Kidney (tissue), 22 donors: ENCODE results near the gene PANK4. TPM values are rescaled to one million over a fixed set of nuclear protein-coding genes. Genes with fewer than 3 reads are reported as not detected.
A peak's percentile ranks its signal among the peaks of the same experiment; 100 is the strongest.

ENCODE experiments used
- DNase-seq, 5 donors: peaks; one replicate each; pipeline ENCODE4 v3.0.0-alpha.2; 2013 to 2020
- FAIRE-seq: peaks from 2 replicates; lab custom pipeline; 2012; peaks lifted over from hg19 to GRCh38; lab: Jason Lieb, UNC
- H3K27ac ChIP-seq, 2 donors: one replicate each; pipeline ENCODE4 v1.7.0; 2013; ENCODE audit warnings: low read depth in 2 of 2, low read length in 2 of 2, inconsistent platforms in 1 of 2
- H3K27me3 ChIP-seq: one replicate; pipeline ENCODE4 v1.7.1; 2013; ENCODE audit warnings: low read length, inconsistent platforms; ENCODE audit not compliant: control insufficient read depth, insufficient read depth
- H3K36me3 ChIP-seq, 3 donors: one replicate each; pipeline versions ENCODE4 v1.7.0 to v1.7.1; 2013; ENCODE audit warnings: low read length in 3 of 3, control low read depth in 1 of 3, inconsistent platforms in 1 of 3; ENCODE audit not compliant: insufficient read depth in 3 of 3, control insufficient read depth in 2 of 3
- H3K4me1 ChIP-seq, 3 donors: one replicate each; pipeline versions ENCODE4 v1.7.0 to v1.7.1; 2013; ENCODE audit warnings: low read length in 3 of 3, inconsistent platforms in 1 of 3, low read depth in 1 of 3; ENCODE audit not compliant: control insufficient read depth in 2 of 3, insufficient read depth in 2 of 3
- H3K4me3 ChIP-seq, 3 donors: one replicate each; pipeline versions ENCODE4 v1.7.0 to v1.8.1; 2013; ENCODE audit warnings: low read length in 3 of 3, control low read depth in 1 of 3, inconsistent platforms in 1 of 3
- H3K9ac ChIP-seq, 3 donors: one replicate each; pipeline versions ENCODE4 v1.7.0 to v1.7.1; 2013; ENCODE audit warnings: low read length in 3 of 3, control low read depth in 1 of 3, inconsistent platforms in 1 of 3
- H3K9me3 ChIP-seq, 3 donors: one replicate each; pipeline versions ENCODE4 v1.7.0 to v1.7.1; 2013; ENCODE audit warnings: low read length in 3 of 3, control low read depth in 1 of 3, inconsistent platforms in 1 of 3; ENCODE audit not compliant: control insufficient read depth in 2 of 3, insufficient read depth in 1 of 3
- CTCF ChIP-seq: IDR thresholded peaks from 3 replicates; pipeline ENCODE4 v1.5.1; 2012; ENCODE audit warnings: mild to moderate bottlenecking, moderate library complexity, borderline replicate concordance; ENCODE audit not compliant: insufficient read depth; ENCODE audit errors: extremely low read depth
- intact Hi-C: fragments of 100-400 bp; cut with DNase I; formaldehyde crosslinking; loops from one replicate; pipeline ENCODE4 v1.11.1; 2022
- long read RNA-seq, 10 donors: library from polyadenylated mRNA in 1 of 10; unstranded in 1 of 10; transcript quantifications; one replicate each; pipeline ENCODE4 v2.0.0 and lab custom pipeline, GENCODE V29; 2021 to 2026
- polyA plus RNA-seq: library from polyadenylated mRNA; stranded (reverse); fragments of 350-450 nt; fragmentation: Illumina TruSeq; extraction: RNeasy Lipid Tissue Mini Kit (QIAGEN cat#74804); gene quantifications from one replicate; pipeline ENCODE4 v1.2.3, GENCODE V29; 2014; ENCODE audit warnings: low read depth, low replicate concordance; ENCODE audit not compliant: insufficient read depth
- total RNA-seq: library from RNA; stranded (reverse); fragmentation: NEBNext Ultra II Directional; extraction: Animal tissue kit (Norgen Biotek cat#: 25700); gene quantifications from one replicate; pipeline ENCODE4 v1.2.1, GENCODE V29; 2021
- donor health status: control.
- donor health status: control.
- donor health status: control.
- donor health status: control.
- donor health status: control.
- donor health status: DM: yes; HTN: yes; CAD: no.
- donor health status: Normal renal cell carcinoma (clear cell type).

Gene PANK4
- total RNA-seq: 33.7 TPM
- 13.3 TPM for polyA plus RNA-seq
- long read RNA-seq, donor 1, partial matches to known transcripts: 0 of 2 reads
- long read RNA-seq, donor 1, other reads (novel, unspliced or antisense): 0 of 2 reads
- long read RNA-seq, donor 2, transcript PANK4-201 (19 exons, 2,677 nt): major isoform, 5 of 11 reads
- long read RNA-seq, donor 2, partial matches to known transcripts: 6 of 11 reads
- long read RNA-seq, donor 2, other reads (novel, unspliced or antisense): 0 of 11 reads
- long read RNA-seq, donor 3, partial matches to known transcripts: 0 of 1 reads
- long read RNA-seq, donor 3, other reads (novel, unspliced or antisense): 0 of 1 reads
- long read RNA-seq, donor 4, transcript PANK4-201 (19 exons, 2,677 nt): major isoform, 7 of 8 reads
- long read RNA-seq, donor 4, partial matches to known transcripts: 0 of 8 reads
- long read RNA-seq, donor 4, other reads (novel, unspliced or antisense): 0 of 8 reads
- long read RNA-seq, donor 5: 0 reads
- long read RNA-seq, donor 6, partial matches to known transcripts: 0 of 1 reads
- long read RNA-seq, donor 6, other reads (novel, unspliced or antisense): 0 of 1 reads
- long read RNA-seq, donor 7, transcript PANK4-201 (19 exons, 2,677 nt): major isoform, 8 of 33 reads
- long read RNA-seq, donor 7, partial matches to known transcripts: 7 of 33 reads
- long read RNA-seq, donor 7, other reads (novel, unspliced or antisense): 18 of 33 reads
- long read RNA-seq, donor 8, partial matches to known transcripts: 0 of 3 reads
- long read RNA-seq, donor 8, other reads (novel, unspliced or antisense): 0 of 3 reads
- long read RNA-seq, donor 9: 0 reads
- long read RNA-seq, donor 10, partial matches to known transcripts: 0 of 1 reads
- long read RNA-seq, donor 10, other reads (novel, unspliced or antisense): 0 of 1 reads

- Histone ChIP-seq H3K27me3 (peaks cover 4% of the 10 kb centered on the region), H3K4me1 (peaks cover 0 to 29% (median 11%) of the 10 kb centered on the region in 3 donors), H3K36me3 (peaks cover 0 to 8% (median 3%) of the 10 kb centered on the region in 3 donors), H3K27ac (peak within 1 kb of the TSS; percentile 80 to 81), H3K9me3 (no peaks in the 10 kb centered on the region), H3K9ac (peak within 1 kb of the TSS; percentile 32 to 72 (median 33)), H3K4me3 (peak within 1 kb of the TSS; percentile 67 to 72 (median 70))
- TF ChIP-seq CTCF: peak; percentile 11
- DNase-seq (peak; percentile 93 to 98 (median 96)), FAIRE-seq (no peak)
- intact Hi-C loops: no loop called here
Observed at GRCh38 chr1:2525920-2526823, at the start of gene PANK4. Gene PANK4 (minus strand): TSS chr1:2526596. CDS start chr1:2526587, 9 bp downstream.

- H3K9ac ChIP-seq: no peak overlapping the region
- peaks cover 0 to 5% (median 0%) of the 10 kb centered on the region in 3 donors for H3K9me3 ChIP-seq
- no peaks in the 10 kb centered on the region for H3K36me3 ChIP-seq
- H3K4me3 ChIP-seq: no peak overlapping the region
- DNase-seq (no peak), FAIRE-seq (no peak)
- H3K27ac ChIP-seq: no peak overlapping the region
- intact Hi-C loops: no loop called here
- peaks cover 0 to 17% (median 10%) of the 10 kb centered on the region in 3 donors for H3K4me1 ChIP-seq
- no peaks in the 10 kb centered on the region for H3K27me3 ChIP-seq
- TF ChIP-seq CTCF: no peak
Observed at GRCh38 chr1:2574350-2574749, 48.0 kb upstream of the PANK4 start.

GRCh38 chr1:2573250-2573920 lies 47.0 kb upstream of the PANK4 start:
- no peaks in the 10 kb centered on the region for H3K27me3 ChIP-seq
- DNase-seq (no peak), FAIRE-seq (no peak)
- TF ChIP-seq CTCF: no peak
- peaks cover 0 to 5% (median 0%) of the 10 kb centered on the region in 3 donors for H3K9me3 ChIP-seq
- H3K36me3 ChIP-seq: no peaks in the 10 kb centered on the region
- no peak overlapping the region for H3K9ac ChIP-seq
- H3K27ac ChIP-seq: no peak overlapping the region
- peaks cover 0 to 17% (median 10%) of the 10 kb centered on the region in 3 donors for H3K4me1 ChIP-seq
- intact Hi-C loops: no loop called here
- no peak overlapping the region for H3K4me3 ChIP-seq
